GM21619 (cell line): ENCODE results near the gene KLK12.

ENCODE experiments used
- ATAC-seq: cut with Tn5 transposase; IDR thresholded peaks from one replicate; pipeline ENCODE4 v1.9.1; 2021; ENCODE audit not compliant: unreplicated experiment

KLK12 gene

DNA sequence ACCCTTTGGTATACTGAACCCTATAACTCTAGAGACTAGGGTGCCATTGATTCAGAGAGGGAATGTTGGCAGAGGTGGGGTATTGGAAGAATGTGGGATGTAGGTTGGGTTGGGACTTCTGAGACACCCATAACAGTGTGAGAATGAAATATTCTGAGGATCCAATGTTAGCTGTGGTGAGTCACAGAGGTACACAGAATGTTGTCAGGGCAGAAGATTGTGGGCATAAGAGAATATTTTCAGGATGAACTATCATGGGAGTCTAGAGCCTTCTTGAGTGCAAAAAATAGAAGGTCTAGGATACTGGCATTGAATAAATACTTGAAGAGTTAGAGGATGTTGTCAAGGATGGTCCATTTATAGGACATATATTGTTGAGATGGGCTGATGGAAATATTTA, 21.1 kb upstream of the KLK12 start:
- ATAC-seq: no peak

DNA sequence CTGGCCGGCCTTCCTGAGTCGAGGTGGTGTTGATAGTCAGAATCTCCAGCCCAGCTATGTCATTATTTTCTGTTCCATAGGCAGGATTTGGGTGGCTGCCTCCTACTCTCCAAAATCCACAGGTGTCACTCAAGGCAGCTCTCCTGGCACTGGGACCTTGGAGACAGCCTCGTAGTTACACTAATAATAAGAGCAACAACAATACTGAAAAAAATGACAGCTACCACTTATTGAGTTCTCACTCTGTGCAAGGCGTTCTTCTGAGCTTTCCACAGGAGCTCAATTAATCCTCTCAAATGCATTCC, 12.2 kb upstream of the KLK12 start:
- ATAC-seq: no peak

DNA sequence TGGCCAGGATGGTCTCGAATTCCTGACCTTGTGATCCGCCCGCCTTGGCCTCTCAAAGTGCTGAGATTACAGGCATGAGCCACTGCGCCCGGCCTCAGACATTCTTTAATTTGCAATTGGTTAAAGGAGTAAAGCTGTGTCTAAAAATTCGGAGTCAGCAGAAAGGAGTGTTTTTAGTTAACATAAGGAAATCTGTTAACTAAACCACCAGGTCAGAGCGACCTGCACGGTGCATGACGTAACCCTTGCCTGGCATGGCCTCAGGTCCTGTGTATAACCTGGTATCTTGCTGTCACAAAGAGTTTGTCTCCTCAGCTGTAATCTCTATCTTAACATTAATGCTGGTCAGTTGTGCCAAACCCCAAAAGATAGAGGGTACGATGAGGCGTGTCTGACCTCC, 9.5 kb upstream of the KLK12 start:
- no peak for ATAC-seq

DNA sequence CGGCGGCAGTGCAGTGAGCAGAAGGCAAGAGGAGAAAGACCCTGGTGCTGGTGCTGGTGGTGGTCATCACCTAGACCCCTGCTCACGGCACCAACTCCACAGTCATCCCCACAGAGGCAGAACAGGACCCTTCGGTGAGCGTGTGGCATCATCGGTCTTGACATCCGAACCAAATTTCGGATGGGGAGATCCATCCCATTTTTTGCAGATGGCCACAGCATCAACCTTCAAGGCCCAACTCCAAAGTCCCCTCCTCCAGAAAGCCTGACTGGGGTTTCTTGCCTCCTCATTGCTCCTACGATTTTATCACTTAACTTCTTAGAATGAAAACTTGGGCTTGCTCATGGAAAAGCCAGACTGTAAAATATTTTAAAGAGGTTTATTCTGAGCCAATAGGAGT, 8.7 kb upstream of the KLK12 start:
- no peak for ATAC-seq

DNA sequence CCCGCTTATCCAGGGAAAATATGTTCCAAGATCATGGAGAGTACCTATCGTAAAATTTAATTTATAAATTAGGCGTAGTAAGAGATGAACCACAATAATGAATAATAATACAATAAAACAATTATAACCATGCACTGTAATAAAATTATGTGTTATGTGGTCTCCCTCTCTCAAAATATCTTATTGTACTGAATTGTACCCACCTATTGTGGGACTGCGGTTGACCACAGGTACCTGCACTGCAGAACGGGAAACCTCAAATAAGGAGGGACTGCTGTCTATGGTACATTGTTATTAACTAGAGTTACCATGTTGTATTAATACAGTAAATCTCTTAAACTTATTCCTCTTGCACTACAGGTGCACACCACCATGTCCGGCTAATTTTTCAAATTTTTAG, 5.3 kb upstream of the KLK12 start:
- no peak for ATAC-seq

DNA sequence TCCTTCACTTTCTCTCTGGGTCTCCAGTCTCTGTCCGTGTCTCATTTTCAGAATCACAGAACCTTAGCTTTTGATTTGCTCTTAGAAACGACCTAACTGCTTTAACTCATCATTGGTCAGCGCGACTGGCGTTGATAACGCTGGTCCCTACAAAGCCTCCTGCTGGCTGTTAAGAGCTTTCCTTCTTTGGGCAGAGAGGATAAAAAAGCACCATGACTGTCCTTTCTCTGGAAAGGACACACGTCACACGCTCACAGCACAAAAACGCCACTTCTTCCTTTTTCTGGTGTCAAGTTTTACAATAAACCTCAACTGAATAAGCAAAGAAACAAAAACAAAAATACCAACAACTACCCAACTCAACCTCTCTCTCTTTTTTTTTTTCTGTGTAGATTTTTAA, 1.7 kb upstream of the KLK12 start:
- no peak for ATAC-seq

DNA sequence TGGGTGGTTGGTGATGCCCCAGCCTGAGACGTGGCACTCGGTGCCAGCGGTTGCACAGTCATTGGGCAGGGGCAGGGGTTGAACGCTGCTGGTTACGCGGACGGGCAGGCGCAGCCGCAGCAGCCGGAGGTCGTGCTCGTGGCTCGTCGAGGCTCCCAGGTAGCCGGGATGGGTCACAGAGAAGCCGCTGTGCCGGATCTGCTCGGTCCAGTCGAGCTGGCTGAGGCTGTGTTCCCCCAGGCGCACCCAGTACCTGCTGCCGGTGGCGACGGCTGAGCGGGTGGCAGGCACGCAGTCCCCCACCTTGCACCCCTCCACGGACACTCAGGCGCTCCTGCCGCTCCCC, 2.9 kb downstream of the KLK12 start:
- ATAC-seq: no peak

DNA sequence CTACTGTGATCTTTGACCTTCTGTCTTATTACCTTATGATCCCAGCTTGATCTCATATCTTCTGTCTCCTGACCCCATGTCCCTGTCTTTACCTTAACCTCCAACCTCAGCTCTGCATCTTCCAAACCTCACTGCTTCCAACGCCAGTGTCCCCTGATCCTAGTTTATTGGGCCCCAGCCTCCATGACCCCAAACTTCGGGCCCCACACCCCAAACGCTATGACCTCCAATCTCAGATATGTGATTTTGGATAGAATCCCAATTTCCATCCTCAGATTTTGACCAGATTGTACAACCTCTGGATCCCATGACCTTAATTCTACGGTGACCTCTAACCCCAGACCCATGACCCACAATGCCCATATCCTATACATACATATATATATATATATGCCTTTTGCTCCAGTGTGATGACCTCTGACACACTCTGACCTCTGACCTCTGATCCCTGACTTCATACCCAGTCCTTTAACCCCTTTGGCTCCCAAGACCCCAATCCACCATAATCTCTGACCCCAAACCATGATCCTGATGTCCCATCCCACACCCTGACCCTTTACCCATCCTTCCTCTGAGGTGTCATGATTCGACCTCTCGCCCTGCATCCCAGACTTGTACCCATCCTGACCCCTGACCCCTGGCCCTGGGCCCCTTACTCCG, 3.5 kb downstream of the KLK12 start:
- no peak for ATAC-seq

DNA sequence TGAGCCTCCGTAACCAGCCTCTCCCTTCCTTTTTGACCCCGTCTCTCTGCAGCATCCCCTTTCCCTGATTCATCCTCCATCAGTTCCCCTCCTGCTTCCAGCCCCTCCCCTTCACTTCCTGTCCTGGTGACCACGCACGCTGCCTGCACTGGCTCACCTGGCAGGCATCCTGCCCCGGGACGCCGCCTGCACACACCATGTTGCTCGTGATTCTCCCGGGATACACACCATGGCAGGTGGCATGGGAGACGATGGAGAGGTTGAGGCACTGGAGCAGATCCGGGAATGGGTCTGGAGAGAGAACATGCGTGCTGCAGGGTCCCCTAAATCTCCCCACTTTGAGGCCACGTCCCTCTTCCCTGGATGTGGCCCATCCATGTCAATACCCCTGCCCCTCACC, 4.2 kb downstream of the KLK12 start:
- ATAC-seq: no peak

DNA sequence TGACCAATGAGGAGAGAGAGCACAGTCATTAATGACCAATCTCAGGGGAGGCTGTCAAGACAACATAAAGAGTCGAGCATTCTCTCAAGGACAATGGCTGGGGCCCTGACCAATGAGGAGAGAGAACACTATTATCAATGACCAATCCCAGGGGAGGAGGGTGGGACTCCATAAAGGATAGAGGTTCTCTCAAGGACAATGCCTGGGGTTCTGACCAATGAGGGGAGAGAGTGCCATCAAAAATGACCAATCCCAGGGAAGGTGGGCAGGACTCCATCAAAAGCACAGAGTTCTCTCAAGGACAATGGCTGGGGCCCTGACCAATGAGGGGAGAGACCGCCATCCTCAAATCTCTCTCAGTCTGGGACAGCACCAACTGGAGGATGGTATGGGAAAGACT, 5.1 kb downstream of the KLK12 start:
- no peak for ATAC-seq

DNA sequence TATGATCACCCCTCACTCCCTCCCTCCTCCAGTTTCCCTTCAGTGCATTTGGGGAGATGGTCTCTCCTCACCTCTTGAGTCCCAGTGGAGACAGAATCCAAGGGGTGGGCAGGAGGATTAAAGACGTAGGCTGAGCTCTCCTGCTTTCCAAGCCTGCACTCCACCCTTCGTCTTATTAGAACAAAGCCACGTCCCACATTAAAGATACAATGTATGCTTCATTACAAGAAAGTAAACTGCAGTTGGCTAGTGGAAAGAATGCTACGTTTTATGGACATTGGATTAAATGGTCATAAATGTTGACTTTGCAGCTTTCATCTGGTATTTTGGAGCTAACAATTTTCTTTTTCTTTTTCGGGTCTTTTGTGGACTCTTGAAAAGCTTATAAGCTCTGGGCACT, 6.9 kb downstream of the KLK12 start:
- ATAC-seq: no peak

DNA sequence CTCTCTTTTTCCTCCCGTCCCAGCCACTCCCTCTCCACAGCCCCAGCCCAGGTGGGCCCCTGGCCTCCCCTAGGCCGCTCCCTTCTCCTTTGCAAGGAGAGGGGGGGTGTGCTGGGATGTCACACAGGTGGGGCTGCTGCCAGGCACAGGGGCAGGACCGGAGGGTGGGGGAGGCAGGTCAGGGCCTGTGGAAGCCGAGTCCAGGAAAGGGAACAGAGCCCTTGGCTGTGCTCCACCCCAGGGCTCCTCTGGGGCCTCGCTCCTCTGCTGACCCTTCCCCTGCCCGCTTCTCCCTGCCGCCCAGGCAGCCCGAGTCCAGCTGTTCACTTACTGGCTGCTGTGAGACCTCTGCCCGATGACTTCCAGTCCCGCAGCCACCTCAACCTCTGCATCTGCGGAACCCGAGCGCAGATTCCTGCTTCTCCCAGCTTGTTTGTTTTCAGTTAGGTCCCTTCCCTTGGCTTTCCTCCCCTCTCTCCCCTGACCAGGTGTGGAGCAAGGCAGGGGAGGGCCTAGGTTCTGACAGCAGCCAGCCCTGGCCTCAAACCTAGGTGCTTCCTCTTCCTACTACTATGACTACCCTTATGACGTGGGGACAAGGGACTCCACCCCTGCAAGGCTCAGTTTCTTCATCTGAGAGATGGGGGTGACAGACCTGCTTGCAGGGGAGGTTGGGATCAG, 7.5 kb downstream of the KLK12 start:
- no peak for ATAC-seq

DNA sequence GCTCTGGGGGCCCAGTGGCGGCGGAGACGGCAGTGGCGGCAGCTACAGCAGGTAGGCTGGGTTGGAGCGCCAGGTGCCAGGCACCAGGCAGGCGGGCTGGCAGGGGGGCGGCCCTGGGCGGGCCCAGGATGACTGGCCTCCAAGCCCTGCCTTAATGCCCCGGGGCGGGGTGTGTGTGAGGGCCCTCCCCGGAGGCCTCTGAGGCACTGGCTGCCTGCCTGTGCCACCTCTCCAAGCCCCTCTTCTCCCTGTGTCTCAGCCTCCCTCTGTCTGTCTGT, 8.3 kb downstream of the KLK12 start, which contains the start of gene KLK11:
KLK11 (minus strand) TSS at position 63 of the 278 bp plus-strand sequence. CDS start 985 bp downstream, outside the sequence.
- no peak for ATAC-seq

DNA sequence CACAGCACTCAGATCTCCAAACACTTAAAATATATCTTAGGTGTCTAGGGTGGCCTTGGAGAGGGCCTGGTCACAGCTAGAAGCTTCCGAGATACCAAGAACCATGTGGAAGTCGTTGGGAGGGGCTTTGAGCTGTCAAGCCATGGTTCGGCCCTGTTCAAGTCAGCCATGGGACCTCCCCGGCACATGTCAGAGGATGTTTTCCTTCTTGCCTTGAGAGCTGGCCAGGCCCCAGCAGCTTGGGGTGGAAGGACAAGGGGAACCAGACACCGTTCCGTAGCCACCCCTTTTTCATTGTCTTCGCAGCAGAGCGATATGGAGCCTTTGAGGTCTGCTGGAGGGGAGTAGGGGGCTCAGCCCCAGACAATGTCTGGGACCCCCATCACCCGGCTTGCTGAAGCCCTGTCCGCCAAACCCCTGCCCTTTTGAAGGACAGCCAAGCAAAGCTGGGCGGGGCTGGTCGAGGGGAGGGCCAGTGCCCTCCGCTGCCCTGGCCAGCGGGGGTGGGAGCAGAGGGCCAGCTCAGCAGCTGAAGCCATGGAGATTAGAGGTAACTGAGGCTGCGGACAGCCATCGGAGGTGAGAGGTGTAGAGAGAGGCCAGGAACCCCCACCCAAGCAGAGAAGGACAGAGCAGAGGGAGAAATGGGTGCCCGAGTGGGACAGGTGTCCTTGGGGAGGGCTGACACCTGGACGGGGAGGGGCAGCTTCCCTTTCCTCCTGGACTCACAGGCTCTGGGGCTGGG, 8.8 kb downstream of the KLK12 start:
- no peak for ATAC-seq

DNA sequence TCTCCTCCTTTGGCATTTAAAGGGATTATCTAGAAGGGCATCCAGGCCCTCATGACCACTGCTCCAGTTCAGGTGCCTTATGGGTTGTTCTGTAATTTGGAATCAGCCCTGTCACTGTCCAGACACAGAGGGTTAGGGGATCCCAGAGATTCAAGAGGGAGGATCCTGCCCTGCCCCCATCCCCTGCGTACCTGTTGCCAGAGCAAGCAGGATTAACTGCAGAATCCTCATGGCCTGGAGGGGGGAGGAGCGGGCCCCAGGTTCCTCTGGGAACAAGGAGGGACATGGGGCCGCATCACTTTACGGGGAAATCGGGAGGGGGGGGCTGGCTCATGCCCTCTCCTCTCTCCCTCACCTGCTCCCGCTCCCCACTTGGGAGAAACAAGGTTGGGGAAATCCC, 9.4 kb downstream of the KLK12 start:
- ATAC-seq: no peak

DNA sequence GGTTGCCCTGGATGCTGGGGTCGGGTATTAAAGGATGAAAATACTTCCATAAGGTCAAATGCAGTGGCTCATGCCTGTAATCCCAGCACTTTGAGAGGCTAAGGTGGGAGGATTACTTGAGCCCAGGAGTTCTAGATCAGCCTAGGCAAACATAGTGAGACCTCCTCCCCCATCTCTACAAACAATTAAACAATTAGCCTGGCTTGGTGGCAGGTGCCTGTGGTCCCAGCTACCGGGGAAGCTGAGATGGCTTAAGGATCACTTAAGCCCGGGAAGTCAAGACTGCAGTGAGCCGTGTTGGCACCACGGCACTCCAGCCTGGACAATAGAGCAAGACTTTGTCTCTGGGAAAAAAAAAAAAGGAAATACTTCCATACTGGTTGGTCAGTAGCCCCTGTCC, 9.9 kb downstream of the KLK12 start:
- no peak for ATAC-seq

DNA sequence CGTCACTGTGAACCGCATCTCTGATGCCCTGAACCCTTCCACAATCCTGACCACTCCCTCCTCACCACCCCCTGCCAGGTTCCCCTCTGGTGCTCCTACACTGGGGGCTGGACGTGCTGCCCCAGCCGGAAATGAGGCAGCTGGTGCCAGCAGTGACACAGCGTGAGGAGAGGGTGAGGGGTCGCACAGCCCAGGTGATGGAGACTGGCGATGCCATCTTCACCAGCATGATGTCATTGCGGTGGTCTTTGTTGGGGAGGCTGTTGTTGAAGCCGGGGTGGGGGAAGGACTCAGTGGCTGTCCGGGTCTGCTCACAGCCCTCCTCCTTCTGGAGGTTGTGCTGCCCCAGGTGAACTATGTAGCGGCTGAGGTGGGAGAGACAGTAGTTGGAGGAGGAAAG, 10.9 kb downstream of the KLK12 start:
- no peak for ATAC-seq

DNA sequence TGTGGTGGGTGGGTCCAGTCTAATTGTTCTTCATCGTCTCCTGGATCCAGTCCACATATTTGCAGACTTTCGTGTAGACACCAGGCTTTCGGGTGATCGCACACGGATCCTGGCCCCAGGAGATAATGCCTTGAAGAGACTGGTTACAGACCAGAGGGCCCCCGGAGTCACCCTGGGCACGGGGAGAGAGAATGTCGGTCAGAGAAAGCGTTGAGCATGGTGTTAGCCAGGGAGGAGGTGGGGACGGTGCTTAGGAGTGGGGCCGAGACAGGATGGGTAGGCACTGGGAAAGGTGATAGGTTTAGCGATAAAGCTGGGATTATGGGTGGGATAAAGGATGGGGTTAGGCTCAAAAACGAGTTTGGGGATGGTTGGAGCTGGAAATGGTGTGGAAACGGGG, 12.3 kb downstream of the KLK12 start:
- no peak for ATAC-seq

DNA sequence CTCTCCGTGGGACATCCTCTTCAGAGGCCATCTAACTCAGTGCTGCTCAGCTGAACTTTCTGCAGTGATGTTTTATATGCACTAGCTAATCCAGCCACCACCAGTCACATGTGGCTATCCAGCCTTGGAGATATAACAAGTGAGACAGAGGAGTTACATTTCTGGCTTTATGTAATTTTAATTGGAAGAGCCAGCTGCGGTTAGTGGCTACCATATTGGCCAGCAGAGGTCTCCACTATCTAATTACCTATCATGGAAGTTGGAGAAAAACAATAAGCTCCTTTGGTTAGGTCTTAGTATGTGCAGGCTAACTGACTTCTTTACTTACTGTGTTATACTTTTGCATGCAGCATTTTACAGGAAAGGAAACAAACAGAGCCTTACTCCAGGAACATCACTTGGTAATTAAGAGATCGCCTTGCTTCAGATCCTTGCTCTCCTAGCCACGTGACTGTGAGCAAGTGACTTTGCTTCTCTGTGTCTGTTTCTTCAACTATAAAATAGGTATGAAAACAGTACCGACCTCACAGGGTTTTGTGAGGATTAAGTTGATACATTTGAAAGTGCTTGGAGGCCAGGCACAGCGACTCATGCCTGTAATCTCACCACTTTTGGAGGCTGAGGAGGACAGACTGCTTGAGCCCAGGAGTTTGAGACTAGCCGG, 13.7 kb downstream of the KLK12 start:
- ATAC-seq: no peak

DNA sequence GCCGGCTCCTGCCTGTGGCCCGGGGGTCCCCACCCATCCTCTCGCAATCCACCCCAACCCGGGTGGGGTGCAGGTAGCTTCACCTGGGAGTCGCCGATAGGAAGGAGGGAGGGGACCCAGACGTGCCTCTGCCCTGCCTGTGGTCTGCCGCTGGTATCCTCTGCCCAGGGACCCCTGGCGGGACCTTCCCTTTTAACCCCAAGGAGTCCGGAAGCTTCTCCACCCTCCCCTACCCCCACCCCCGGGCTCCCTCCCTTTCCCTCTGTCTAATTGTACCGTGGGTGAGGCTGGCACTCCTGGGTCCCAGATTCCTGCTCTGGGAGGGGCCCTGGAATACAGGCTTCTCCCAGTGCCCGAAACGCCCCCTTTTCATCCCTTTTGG, 15.3 kb downstream of the KLK12 start, which contains the start of gene KLK10:
KLK10 (minus strand) TSS at position 166 of the 382 bp plus-strand sequence. CDS start 579 bp downstream, outside the sequence.
- no peak for ATAC-seq

DNA sequence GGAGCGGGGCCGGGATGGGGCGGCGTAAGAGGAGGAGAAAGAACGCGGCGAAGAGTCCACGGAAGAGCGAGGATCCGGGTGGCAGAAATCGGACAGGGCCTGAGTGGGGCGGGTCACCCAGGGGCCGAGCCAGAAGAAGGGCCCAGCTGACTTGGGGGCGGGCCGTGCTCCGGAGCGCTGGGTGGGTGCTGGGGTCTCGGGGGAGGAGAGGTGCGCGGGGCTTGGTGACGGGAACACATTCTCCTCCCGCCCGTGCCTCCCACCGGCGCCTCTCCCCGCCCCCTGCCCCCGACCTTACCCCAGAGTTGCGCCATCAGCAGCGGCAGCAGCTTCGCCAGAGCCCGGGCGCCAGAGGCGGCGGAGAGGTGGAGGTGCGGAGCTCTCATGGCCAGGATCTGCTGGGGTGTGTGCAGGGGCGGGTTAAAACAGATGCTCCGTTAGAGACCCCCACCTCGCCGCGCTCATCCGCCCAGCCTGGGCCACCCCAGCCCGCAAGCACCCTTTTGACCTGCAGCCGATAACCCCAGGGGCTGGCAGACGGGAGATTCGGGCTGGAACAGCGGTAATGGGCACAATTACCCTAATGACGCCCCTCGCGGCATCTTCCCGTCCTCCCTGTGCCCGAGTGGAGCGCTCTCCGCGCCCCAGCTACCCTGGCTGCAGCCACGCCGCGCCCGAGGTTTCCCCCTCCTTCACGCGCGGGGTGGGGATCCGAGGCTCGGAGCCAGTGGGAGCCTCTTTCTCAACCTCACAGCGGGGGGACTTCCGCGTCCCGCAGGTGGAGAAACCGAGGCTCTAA, 15.9 kb downstream of the KLK12 start:
- no peak for ATAC-seq
